T-helper 2 cell treated with Interferon-gamma antibody and Interleukin-4, amounts not matched to agents 100 ng/mL and 5 ng/mL, for 36 hours (primary cell): ENCODE data around the gene SLC25A38. TPM values are rescaled to one million over a fixed set of nuclear protein-coding genes. Genes with fewer than 3 reads are reported as not detected.

Experiments used
- intact Hi-C: fragments of 100-400 bp; cut with micrococcal nuclease; formaldehyde crosslinking; loops from one replicate; pipeline ENCODE4 v1.15.1; 2023
- total RNA-seq: library from RNA; stranded (reverse); gene quantifications from 2 replicates; pipeline ENCODE4 v1.2.3, GENCODE V29; 2022

Gene SLC25A38
- total RNA-seq, 1 donor from 2014 or later, result 44.3 TPM

DNA sequence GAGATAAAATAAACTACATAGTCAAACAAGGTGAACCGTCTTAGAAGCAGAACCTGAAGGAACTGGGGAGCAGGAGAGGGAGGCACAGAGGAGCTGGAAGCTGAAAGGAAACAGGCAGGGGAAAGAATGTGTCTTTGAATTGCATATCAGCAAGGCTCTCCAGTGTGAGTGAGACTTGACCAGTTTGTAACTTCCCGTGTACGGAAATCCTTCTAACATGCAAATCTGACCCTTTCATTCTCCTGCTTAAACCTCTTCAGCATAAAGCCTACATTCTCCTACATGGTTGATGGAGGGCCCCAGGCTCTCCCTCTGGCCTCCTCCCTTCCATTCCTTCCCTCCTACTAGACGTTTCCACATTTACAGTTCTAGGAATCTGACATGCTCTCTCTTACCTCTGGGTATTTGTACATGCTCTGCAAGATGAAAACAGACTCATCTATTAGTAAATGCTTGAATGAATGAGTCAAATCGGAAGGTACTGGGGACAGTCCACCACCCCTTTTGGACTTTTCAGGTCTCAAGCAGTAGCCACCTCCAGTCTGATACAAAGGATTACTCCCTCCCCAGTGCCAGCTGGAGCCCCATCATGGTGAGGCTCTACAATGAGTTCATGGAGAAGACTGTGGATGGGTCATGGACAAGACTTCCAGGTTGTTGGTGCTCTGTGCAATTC, 6.1 kb upstream of the SLC25A38 start:
- intact Hi-C loops, result no loop called here

- intact Hi-C loops, result loop anchor here (1.0 kb wide), 4 partner anchors 16 to 224 kb away; no protein-coding TSS in a partner anchor
Observed at GRCh38 chr3:39378088-39378487, 5.1 kb upstream of the SLC25A38 start.

GRCh38 chr3:39378957-39379777, 4.0 kb upstream of the SLC25A38 start:
- intact Hi-C loops, result loop anchor here (1.0 kb wide), 4 partner anchors 17 to 225 kb away; no protein-coding TSS in a partner anchor

- intact Hi-C loops, result no loop called here
Observed at GRCh38 chr3:39379778-39380155, 3.4 kb upstream of the SLC25A38 start.

DNA sequence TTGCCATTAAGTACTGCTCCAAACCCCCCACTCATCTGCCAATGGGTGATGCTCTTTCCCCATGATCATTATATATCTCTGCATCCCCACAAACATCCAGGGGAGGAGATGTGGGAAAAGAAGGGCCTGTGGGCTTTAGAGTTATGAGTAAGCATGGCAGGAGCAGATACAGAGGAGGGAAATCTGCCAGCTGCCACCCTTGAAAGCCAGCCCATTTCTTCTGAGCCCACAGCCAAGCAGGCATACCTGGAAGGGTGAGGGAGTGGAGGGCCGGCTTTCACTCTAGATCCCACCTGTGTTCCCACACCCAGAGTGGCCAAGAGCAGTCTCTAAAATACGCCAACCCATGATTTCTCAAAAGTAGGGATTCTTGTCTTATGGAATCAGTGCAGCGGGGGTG, 1.7 kb upstream of the SLC25A38 start:
- intact Hi-C loops, result no loop called here

GRCh38 chr3:39383881-39384664, 903 bp downstream of the SLC25A38 start:
- intact Hi-C loops, result loop anchor here (1.0 to 2.0 kb wide), 5 partner anchors 22 to 333 kb away; partner anchors contain the start of genes GORASP1, RPSA, SCN11A and TTC21A

- intact Hi-C loops, result loop anchor here (1.0 to 2.0 kb wide), 3 partner anchors 22 to 333 kb away; partner anchors contain the start of genes RPSA and SCN11A
Observed at GRCh38 chr3:39384665-39385000, 1.5 kb downstream of the SLC25A38 start.

GRCh38 chr3:39385456-39386090, 2.4 kb downstream of the SLC25A38 start:
- intact Hi-C loops, result loop anchor here (2.0 kb wide), 1 partner anchor 205 kb away; no protein-coding TSS in a partner anchor

GRCh38 chr3:39386318-39386717, 3.1 kb downstream of the SLC25A38 start:
- intact Hi-C loops, result no loop called here

- intact Hi-C loops, result no loop called here
Observed at GRCh38 chr3:39387411-39387975, 4.3 kb downstream of the SLC25A38 start.

DNA sequence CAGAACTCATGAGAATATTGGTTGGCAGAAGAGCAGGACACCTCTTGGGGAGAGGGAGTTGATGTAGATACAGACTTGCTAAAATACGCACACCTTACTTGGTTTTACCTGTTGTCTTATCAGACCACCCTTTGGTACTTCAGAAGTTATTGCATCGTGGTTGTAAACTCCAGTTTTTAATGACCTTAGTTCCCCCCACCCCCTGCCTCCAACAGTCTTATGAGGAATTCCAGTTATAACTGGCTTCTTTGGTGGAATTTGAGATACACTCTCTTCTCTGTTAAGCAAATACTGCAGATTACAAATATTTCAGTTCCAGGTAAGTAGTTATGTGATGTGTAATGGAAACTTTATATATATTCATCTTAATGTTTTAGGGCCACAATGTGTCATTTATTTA, 5.0 kb downstream of the SLC25A38 start:
- intact Hi-C loops, result no loop called here

- intact Hi-C loops, result no loop called here
Observed at GRCh38 chr3:39388741-39389248, 5.6 kb downstream of the SLC25A38 start.

GRCh38 chr3:39390181-39390580, 7.0 kb downstream of the SLC25A38 start:
- intact Hi-C loops, result no loop called here

GRCh38 chr3:39396690-39397089, 13.5 kb downstream of the SLC25A38 start:
- intact Hi-C loops, result no loop called here

- intact Hi-C loops, result no loop called here
Observed at GRCh38 chr3:39398700-39399099, 15.5 kb downstream of the SLC25A38 start.

- intact Hi-C loops, result loop anchor here (10.0 kb wide), 2 partner anchors 1053 to 1237 kb away; partner anchors contain the start of genes OXSR1 and RPL14
Observed at GRCh38 chr3:39401983-39402382, 18.8 kb downstream of the SLC25A38 start.

- intact Hi-C loops, result loop anchor here (5.0 to 10.0 kb wide), 3 partner anchors 902 to 1240 kb away; partner anchors contain the start of genes EIF1B, OXSR1 and RPL14
Observed at GRCh38 chr3:39404943-39405686, 21.9 kb downstream of the SLC25A38 start.

GRCh38 chr3:39405687-39406367, 22.7 kb downstream of the SLC25A38 start:
- intact Hi-C loops, result loop anchor here (1.0 to 10.0 kb wide), 9 partner anchors 22 to 1241 kb away; partner anchors contain the start of genes EIF1B, OXSR1, RPL14 and WDR48
